GM19395 (cell line): ENCODE results near the gene GPR151.

Source experiments
- ATAC-seq: cut with Tn5 transposase; IDR thresholded peaks from one replicate; pipeline ENCODE4 v1.9.1; 2021; ENCODE audit warnings: mild to moderate bottlenecking, moderate library complexity; ENCODE audit not compliant: unreplicated experiment

Gene GPR151

DNA sequence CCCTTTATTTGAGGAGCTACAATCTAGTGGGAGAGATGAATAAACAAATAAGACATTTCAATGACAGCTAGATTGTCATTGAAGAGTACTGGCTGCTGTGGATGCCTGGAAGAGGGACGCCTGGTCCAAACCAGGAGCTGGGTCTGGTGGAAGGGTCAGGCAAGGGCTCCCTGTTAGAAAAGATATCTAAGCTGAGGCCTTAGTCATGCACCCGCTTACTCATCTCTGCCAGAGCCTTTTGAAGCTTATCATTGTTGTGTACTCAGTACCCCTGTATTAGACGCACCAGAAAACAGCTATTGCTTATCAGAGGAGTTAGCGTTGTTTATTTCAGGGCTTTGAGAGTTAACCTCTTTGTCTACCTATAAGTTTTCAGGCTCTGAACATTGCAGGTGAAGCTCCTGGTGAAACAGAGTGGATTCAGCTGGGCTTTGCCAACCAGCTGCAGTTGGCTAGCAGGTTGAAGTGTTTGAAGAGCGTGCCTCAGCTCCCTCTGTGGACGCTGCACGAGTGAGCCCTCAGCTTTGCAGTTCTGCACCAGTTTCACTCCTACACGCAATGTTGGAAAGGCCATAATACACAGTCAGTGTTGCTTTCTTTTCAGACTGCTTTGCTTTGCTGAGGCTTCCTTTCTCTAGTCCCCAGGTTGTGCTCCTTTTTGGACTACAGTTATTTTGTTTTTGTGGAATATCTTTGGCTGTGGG is 5.6 kb upstream of the GPR151 start:
- no peak for ATAC-seq

DNA sequence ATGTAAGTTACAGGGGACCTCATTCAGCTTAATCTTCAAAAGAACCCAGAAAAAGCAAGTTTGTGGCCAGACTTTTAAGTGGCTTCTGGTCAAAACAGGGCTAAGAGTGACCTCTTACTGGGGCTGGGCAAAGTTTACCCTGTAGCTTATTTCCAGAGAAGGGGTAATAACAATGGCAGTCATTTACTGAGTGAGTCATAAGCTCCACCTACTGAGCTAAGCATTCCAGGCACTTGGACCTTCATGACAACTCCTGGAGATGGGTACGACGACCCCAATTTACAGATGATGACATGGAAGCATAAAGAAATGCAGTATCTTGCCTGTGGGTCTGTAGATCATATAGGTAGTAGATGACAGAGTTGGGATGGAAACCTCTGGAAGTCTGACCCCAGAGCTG is 4.7 kb upstream of the GPR151 start:
- no peak for ATAC-seq

DNA sequence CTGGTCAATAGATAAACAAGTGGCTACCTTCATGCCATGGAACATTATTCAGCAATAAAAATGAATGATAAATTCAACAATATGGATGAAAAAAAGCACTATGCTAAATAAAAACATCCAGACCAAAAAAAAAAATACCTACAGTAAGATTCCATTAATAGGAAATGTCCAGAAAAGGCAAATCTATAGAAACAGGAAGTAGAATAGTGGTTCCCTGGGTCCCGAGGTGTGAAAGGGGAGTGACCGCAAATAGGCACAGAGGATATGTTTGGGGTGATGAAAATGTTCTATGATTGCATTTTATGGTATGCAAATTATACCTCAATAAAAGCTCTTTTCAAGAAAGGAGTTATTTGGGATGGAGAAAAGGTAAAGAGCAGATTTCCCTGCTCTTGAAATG is 3.6 kb upstream of the GPR151 start:
- no peak for ATAC-seq

DNA sequence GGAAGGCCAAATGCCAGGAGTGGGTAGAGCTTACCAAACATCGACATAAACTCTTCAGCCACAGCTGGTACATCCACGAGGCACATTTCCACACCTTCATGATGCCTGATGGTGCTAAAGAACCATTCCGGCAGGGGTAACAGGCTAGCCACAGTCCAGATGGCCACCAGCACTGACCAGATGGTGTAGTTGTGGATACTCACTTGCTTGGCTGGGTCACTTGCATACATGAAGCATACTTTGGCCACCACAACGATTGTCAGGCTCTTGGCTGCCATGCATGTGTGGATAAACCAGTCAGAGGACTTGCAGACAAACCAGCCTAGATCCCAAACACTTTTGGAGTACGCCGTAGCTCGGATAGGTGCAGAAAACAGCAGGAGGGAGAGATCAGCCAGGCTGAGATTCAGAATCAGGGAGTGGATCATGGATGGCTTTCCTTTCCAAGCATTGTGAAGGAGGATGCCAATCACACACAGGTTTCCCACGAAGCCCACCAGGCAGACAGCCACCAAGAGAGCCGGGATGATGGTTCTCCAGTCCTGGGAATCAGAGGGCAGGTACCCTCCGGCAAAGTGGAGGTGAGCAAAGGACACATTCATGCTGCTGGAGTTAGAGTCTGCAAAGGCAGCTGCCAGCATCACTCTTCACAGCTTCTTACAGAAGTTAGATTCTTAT is 378 bp downstream of the GPR151 start:
- no peak for ATAC-seq

DNA sequence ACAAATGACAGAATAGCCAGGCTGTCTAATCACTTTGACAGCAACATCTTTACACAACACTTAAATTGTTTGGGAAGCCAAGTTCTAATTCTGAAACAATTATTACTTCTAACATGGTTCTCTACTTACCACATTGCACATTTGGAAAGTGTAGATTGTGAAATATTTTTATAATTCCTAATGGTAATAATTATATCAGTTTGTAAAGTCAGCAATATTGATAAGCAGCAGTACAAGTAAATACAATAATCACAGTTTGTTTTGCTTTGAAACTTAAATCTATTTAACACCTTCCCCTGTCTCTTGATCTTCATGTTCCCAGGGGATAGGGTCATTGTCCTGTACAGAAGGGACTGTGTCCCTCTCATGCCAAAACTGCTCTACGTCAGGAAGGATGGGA is 1.4 kb downstream of the GPR151 start:
- no peak for ATAC-seq

DNA sequence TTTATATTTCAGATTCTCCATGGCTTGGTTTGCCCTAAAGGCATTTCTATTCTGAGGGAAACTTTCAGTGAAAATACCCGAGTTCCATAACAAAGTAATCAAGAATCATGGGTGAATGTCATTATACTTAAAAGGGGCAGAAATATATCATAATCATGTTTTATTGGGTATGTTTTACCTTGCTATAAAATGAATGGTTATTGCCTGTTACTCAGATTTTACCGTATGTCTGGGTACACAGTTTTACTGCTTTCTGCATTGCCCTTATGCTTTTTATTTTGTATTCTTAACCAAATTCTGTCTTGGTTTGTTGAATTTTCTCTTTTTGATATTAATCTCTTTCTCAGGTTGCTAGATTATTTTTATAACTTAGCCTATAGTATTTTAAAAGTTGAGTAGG is 2.5 kb downstream of the GPR151 start:
- no peak for ATAC-seq

DNA sequence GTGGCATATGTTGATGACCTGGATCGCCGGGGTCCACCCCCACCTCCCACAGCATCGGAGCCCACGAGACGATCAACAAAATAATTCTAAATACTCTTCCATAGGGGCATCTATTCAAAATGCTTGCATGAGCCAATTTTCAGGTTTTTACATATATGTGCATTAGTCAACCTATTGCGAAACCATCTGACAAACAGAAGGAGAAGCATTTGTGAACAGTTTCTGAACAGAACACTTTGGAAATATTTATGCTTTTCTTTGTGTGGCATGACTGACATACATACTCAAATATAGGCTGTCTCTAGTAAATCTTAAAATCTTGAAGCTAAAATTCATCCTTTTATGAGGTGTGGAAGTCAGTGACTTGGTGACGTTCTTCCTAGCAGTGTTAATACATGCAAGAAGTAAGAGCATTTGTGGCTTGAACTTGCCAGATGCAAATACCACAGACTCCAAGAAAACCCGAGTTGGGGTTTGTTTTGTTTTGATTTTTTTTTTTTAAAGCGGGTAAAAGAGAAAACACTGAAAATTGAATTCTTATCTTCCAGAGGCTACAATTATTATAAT is 5.3 kb downstream of the GPR151 start:
- ATAC-seq: no peak

DNA sequence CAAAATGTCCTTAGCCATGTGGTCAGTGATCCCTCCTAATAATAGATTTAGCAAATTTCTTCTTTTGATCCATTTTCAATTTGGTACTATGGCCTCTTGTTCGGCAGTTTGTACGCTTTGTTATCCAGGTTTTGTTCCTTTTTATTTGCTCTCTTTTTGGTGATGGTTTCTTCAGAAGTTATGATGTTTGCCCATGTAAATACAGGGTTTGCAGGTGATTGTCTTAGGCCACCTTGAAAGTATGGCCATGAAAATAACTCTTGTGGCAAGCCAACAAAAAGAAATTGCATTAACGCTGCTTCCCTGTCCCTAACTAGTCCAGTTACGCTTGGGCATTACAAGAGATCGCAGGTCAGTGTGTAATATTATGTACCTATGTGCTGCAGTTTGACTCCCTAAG is 8.6 kb downstream of the GPR151 start:
- ATAC-seq: no peak

DNA sequence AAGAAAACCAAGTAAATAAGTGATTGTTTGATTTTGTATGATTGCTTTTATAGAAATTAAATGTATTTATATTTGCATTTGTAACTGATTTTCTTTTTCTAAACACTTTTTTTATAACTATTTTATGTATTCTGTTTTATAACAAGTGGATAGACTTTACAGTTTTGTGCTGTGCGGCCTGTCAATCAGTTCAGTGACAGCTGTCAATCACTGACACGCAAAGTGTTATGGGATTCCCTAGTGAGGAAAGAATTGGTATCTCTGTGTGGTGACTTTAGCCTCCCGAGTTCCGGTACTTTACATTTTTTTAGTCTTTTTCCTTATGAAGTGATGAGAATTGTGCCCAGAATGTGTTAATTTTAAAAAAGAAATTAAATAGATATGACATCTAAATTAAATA is 16.3 kb downstream of the GPR151 start:
- no peak for ATAC-seq

DNA sequence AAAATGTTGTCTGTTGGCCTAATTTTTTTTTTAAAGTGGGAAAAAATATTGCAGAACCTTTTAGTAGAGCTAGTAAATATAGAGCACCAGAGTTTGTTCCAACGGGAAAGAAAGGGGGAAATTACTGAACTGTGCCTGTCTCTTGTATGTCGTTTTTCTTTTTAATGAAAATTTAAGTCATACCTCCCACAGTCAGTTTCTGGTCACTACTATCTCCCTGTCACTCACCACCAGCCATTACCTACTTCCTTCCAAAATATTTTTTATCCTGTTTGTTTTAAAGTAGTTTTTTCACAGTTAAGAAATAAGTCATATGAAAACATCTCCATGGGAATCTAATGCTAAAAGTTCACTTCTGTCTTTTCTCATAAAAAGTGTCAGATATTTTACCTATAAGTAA is 21.3 kb downstream of the GPR151 start:
- ATAC-seq: no peak

DNA sequence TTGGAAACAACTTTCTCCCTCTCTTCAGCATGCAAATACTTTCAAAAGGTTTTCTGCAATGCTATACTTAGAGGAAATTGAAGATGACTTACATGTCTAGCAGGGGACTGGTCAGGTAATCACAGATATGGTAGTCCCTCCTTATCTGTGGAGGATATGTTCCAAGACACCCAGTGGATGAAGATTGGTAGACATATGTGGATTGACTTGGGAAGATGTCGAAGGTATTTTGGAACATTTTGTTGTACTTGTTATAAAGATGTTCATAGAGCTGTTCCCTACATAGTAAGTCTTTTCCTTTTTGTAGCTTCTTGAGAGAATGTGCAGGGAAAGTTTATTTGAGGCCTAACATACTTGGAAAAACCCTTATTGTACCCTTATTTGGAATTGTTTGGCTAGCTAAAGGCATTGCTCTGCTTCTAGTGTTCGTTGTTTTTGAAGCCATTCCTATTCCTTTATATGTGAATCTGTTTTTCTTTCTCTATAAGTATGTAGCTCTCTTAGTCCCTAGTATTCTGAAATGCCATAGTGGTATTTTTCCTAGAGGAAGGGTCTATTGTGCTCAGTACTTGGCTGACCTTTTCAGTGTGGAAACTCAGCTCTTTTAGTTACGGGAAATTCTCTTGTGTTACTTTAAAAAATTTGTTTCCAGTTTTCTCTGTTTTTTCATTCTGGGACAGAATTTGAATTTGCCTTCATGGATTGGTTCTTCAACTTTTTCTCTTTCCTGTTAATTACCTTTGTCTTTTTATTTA is 25.7 kb downstream of the GPR151 start:
- ATAC-seq: no peak

DNA sequence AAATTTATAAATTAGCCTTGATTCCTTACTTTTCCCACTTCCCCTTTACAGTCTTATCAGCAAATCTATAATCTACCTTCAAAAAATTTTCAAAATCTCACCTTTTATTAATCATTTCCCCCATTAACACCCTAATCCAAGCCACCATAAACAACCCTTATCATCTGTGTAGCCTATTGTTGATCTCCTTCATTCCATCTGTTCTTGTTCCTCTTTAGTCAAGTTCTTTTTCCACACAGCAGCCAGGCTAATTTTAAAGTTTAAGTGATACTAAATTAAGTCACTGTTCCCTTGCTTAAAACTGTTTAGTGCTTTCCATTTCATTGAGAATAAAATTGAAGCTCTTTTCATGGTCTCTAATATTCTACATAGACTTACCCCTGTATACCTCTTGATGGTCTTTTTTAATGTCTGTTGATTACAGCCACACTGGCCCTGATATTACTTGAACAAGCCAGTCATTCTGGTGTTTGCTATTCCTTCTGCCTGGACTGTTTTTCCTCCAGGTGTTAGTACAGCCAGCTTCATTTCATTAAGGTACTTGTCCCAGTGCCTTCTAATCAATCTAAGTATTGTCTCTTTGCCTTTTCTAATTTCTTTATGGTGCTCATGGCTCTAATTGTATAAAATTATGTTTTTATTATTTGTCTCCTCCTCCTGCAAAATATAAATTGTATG is 31.1 kb downstream of the GPR151 start:
- no peak for ATAC-seq

DNA sequence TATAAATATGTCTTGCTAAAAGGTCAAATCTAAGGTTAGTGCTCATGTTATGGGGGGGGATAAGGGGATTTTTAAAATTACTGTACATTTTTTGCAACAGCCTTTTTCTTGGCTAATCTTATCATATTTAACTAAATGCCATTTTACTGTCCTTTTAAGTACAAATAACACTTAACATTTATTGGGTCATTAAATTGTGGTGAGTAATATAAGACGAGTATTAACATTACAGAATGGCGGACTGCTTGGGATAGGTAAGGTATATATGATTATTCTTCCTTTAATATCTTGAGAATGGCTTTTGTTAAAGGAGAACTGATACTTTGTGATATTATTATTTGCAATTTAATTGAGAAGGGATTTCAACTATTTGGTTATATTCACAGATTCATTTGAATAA is 33.2 kb downstream of the GPR151 start:
- ATAC-seq: no peak

DNA sequence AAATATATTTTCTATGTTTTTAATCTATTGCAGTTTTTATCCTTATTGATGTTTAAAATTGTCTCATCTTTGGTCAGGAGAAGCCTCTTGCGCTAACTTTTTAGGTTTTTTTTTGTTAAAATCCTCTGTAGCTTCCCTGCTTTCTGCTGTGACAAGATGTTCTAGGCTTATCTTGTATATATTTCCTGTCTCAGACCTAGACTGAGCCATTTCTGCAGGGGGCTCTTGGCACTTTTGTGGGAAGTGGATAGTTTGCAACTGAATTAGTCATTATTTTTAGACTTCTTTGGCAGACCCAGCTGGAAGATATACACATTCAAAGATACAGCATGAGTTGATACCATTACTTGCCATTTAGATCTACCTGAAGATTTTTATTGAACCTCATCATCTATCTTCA is 40.1 kb downstream of the GPR151 start:
- no peak for ATAC-seq

DNA sequence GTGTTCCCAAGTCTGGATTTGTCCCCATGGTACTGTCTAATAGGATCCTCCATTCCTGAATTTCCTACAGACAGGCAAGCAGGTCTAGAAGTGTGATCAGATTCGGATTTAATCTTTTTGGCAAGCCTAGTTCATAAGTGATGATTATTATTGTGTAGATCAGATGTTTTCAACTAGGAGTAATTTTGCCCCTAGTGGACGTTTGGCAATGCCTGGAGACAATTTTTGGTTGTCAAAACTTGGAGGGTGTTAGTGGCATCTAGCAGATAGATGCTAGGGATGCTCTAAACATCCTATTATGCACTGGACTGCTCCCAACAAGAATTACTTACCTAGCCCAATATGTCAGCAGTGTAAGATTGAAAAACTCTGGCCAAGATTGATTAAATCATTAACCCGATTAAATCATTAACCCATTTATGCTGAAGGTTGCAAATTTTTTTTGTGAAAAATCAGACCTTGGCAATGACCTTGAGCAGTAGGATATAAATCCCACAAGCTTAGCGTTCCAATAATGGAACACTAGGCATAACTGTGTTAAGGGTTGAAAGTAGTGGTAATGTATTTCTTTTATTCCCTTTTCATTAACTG is 40.7 kb downstream of the GPR151 start:
- no peak for ATAC-seq

DNA sequence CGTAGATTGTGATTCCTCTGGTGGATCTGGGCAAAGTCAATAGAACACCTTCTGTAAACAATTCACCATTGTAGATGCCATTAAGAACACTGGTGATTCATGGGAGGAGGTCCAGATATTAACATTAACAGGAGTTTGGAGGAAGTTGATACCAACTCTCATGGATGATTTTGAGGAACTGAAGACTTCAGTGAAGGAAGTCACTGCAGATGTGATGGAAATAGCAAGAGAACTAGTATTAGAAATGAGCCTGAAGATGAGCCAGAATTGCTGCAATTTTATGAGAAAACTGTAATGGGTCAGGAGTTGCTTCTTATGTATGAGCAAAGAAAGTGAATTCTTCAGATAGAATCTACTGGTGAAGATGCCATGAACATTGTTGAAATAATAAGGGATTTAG is 41.9 kb downstream of the GPR151 start:
- no peak for ATAC-seq

DNA sequence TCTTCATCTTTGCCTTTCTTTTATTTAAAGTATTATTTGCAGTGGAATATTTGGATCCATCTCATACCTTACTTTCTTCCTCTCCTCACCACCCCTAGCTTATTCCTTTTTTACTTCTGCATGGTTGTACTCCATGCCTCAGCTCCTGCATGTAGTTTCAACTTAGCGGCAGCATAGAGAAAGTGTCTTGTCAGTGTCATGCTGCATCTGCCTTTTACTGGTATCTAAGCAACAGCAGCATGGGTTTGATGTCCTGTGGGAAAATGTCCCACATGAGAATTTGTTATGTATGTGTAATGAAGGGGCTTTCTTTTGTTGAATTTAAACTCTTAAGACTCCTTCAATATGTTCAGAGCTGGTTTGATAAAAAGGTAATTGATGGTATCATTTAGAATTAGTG is 48.2 kb downstream of the GPR151 start:
- no peak for ATAC-seq

DNA sequence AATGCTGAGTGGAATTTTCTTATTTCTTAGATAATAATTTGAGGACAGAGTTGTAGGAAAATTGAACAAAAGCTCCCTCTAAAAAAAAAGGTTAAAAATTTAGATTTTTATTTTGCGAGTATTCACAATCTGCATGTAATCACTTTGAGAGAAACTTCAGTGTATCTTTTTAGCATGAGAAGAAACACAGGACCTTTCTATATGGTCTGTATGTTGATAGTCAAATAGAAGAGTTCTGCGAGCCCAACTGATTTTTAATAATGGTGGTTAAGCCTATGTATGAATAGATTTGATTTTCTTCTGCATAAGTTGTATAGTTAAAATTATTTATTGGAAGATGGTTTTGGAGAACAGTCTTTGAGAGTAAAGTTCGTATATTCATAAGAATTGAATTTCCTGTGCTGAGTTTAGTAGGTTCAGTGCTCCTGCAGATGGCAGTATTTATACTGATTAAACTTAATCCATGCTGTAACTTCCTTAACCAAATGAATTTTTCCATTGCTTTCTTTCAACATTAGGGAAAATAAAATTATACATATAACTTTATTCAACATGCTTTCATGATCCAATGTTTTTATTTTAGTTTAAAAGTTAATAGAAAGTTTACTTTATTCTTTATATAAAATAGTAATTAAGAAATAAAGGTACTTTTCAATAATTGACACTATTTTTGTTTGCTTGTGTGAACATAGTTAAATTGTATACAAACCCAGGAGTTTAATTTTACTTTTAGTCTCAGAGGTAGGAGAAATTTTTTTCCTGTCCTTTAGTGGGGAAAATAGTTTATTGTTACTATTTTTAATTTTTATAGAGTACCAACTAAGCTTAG is 49.3 kb downstream of the GPR151 start:
- ATAC-seq: no peak

DNA sequence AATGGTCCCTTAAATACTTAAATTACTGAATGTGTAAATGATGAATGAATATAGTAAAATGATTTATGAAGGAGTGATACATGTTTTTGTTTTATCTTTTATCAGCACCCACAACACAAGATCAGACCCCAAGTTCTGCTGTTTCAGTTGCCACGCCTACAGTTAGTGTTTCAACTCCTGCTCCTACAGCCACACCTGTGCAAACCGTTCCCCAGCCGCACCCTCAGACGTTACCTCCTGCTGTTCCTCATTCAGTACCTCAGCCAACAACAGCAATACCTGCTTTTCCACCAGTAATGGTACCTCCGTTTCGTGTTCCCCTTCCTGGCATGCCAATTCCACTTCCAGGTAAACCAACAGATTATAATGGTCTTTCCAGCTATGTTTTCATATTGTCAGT is 52.5 kb downstream of the GPR151 start:
- ATAC-seq: no peak
